Stimulated activated CD4-positive, alpha-beta T cell treated with anti-CD3 and anti-CD28 coated beads, TNF-alpha, amount 100 ng/mL, for 24 hours (primary cell): ENCODE measurements around the gene POLA1.

Experiments used
- DNase-seq, 3 experiments: peaks; one replicate each; pipeline ENCODE4 v3.0.0-alpha.2; 2020; ENCODE audit warnings: low read depth in 3 of 3

Gene POLA1

GRCh38 chrX:24684048-24684447 lies 9.7 kb upstream of the POLA1 start:
- no peak for DNase-seq

DNA sequence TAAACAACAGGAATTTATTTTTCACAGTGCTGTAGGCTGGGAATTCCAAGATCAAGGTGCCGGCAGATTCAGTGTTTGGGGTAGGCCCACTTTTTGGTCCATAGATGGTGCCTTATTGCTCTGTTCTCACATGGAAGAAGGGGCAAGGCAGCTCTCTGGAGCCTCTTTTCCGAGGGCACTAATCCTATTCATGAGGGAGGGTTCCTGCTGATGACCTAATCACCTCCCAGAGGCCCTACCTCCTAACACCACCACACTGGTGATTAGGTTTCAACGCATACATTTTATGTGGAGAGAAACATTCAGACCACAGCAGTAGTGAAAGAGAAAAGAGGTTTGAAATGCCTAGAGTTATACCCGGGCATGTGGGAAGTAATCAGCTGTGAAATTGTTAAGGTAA lies 1.4 kb upstream of the POLA1 start:
- DNase-seq, result no peak

DNA sequence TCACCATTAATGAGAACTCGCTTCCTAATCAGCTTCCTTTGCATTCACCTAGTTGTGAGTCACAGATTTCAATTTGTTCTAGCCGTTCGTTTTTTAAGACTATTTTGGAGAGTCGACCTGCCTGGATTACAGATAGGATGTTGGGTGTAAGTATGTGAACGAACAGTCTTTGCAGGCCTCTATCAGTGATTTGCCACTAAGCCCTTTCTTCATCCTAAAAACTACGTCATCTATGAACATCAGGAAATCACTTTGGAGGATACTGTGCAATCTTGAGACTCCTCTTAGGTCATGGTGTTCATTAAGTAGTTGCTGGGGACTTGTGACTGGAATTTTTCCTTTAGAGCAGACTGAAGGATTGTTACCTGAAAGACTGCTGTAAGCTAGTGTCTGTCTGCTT lies 1.1 kb downstream of the POLA1 start:
- DNase-seq, result no peak

DNA sequence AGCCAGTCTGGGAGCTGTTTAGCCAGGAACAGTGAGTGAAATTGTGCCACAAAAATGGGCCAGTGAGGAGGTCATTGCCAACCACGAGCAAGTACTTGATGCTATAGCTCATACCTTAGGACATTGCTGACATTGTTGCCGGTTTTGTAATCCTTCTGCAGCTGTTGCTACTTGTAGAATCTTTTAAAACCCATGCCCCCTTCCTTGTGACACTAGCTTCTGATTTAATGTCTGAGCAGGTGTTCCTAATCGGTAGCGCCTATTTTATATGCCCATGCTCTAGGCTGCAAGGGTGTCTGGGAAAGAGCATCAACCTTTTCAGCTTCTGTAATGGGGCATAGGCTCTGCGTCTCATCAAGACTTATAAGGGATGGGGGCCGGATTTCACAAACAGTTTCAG lies 2.6 kb downstream of the POLA1 start:
- DNase-seq, result no peak

- no peak for DNase-seq
Observed at GRCh38 chrX:24702362-24703184, 8.9 kb downstream of the POLA1 start.

DNA sequence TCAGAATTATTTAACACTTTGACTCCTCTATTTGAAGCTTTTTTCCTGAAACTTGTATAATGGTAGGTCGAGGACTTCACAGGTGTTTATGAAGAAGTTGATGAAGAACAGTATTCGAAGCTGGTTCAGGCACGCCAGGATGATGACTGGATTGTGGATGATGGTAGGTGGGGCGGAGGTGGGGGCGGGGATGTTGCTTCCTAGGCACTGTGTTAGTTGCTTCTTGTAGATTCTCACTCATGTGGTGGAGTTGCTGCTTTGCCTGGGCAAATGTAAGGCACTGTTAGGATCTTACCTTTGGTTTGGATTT lies 9.4 kb downstream of the POLA1 start:
- peak in 1 of 3 experiments; percentile 25 for DNase-seq

DNA sequence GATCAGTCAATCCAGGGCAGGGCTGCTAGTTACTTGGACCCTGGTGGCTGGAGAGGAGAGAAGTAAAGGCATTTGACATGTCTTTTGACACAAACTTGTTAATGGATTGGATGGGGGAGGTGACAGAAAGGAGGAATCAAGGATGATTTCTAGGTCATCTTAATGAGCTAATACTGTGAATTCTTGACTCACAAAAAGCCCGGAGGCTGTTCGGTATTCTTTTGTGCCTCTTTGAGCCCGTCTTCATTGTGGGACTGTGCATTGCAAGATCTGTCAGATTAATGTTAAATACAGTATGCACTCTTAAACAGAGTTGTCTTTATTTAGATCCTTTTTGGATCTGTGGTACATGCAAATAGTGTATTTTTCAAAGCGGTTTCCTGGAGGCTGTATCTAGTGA lies 25.1 kb downstream of the POLA1 start:
- DNase-seq, result no peak

DNA sequence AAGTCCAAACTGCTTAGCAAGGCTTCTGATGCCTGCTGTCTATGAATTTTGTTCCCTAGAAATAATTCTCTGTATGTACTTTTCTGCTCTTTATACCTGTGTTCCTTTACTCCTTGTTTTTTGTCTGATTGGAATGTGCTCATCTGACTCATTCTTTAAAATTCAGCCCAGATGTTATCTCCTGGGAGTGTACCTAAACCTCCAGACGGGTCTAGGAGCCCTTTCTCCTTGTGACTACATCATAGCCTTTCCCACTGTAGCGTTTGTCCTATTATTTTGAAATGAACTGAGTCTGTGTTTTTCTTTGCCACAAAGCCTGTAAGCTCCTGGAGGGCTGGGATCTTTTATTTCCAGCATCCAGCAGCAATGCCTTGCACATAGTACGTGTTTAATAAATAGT lies 26.3 kb downstream of the POLA1 start:
- no peak for DNase-seq

- DNase-seq, result no peak
Observed at GRCh38 chrX:24728530-24728929, 34.8 kb downstream of the POLA1 start.

DNA sequence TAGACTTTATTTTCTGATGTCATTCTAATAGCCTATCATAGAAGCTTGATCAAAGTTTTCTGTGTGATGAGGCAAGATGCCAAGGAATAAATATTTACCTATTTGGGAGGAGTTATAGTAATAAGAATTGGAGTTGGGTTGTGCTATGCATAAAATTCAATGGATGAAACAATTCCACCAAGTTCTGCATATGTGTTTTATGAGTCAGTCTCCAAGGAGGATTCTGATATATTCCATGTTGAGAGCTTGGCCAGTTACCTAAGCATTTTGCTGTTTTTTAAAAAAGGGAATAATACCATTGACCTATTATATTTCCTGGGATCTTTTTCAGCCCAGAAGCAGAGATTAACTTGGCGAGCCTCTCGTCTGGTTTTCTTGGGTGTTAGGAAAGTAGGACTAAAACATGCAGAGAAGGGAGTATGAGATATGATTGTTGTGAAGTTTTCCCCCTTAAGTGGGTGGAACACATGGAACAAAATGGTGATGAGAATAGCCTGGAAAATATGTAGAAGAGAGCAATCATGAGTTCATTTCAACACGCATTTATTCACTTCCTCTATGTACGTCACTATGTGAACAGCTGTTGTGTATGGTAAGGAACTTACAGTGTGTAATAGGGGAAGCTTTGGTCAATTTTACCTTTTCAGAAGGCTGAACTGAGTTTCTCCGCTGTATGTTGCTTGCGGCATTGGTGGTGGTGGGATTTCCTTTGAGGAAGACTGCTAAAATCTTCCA lies 39.2 kb downstream of the POLA1 start:
- no peak for DNase-seq

DNA sequence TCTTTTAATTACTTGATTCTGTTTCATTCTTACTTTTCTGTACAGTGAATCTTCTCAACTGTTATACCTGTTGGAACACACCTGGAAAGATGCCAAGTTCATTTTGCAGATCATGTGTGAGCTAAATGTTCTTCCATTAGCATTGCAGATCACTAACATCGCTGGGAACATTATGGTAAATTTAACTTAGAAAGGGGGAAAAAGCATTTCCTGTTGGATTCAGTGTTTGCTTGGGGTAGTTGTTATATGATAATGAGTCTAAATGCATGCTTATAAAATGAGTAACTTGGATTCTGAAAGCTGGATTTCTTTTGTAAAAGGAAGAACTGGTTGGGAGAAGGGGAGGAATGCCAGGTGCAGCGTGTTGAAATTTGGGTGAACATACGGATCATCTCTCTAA lies 47.6 kb downstream of the POLA1 start:
- no peak for DNase-seq

GRCh38 chrX:24748196-24748595 lies 54.5 kb downstream of the POLA1 start:
- DNase-seq, result no peak

- DNase-seq, result no peak
Observed at GRCh38 chrX:24759786-24760185, 66.1 kb downstream of the POLA1 start.

GRCh38 chrX:24760363-24761000 lies 66.8 kb downstream of the POLA1 start:
- DNase-seq, result no peak

- DNase-seq, result no peak
Observed at GRCh38 chrX:24761306-24761705, 67.6 kb downstream of the POLA1 start.

GRCh38 chrX:24763989-24764388 lies 70.3 kb downstream of the POLA1 start:
- no peak for DNase-seq

- no peak for DNase-seq
Observed at GRCh38 chrX:24767557-24767956, 73.8 kb downstream of the POLA1 start.

DNA sequence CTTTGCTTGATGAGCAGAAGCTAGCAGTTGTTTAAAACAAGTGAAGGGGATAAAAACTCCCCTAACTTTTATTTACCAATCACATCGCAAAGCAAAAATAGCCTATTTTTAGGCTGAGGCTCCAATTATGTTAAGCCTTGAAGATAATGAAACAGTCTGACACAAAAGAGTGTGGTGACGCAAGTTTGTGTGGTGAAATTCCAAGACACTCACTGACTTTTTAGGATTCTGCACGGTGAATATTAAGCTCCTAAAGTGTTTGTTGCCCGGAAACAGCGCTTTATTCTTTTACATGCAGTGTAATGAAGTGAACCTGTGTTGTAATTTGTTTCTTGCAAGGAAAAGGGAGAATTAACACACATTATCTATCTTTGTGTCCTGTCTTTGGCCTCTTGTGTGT lies 74.8 kb downstream of the POLA1 start:
- DNase-seq, result no peak

- no peak for DNase-seq
Observed at GRCh38 chrX:24774650-24775049, 80.9 kb downstream of the POLA1 start.

DNA sequence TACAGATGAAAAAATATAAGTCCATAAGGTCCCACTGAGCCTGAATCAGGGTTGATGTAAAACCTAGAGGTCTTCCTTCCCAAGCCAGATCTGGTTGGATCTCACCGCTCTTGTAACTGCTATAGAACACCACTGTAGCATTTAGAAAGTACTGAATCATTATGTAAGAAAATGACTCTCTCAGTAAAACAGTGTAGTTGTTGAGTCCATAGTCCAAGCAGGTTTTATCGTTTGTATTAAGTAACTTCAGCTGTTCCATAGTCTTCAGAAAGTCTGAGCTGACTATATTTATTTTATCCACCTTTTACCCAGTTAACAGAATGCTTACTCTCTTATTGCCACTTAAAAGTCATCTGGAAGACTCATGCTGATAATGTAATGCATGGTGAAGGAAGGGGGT lies 82.2 kb downstream of the POLA1 start:
- DNase-seq, result no peak

GRCh38 chrX:24777660-24778059 lies 83.9 kb downstream of the POLA1 start:
- DNase-seq, result no peak

DNA sequence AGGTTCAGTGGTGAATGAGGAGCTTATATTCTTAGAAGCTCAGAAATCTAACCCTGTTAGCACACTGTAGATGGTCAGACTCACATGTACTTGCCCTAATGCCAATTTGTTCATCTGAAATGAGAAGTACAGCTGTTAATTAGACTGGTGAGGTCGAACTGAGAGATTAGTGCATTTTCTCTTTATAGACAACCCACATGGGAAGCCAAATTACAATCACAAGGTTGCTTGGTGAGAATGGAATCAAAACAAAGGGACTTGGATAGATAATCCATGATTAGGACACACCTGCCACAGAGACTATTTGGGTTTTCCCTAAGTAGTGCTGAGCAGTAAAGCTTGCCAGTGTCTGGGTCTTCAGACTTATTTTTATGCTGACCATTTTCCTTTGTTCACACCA lies 88.3 kb downstream of the POLA1 start:
- DNase-seq, result no peak

DNA sequence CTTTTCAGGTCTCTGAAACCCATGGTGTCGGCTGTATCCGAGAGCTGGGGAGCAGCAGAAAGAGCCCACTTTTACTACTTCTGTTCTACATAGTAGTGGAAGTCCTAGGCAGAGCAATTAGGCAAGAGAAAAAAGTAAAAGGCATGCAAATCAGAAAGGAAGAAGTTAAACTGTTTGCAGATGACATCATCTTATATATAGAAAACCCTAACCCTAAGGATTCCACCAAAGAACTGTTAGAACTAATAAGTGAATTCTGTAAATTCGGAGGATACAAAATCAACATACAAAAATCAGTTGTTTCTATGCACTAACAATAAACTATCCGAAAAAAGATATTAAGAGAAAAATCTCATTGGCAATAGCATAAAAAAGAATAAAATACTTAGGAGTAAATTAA lies 95.3 kb downstream of the POLA1 start:
- no peak for DNase-seq
